NB4 (cell line): ENCODE results near the gene C5AR2.
"Not testable (repeated sequence)": the region's sequence is repeated elsewhere in the genome, so short reads cannot be mapped to it uniquely, and the experiment has no call there.

ENCODE experiments used
- TF ChIP-seq, protein P1 (sequence below): IDR thresholded peaks from one replicate; pipeline ENCODE4 v1.5.1; 2012; ENCODE audit warnings: low read depth, low read length
- TF ChIP-seq, protein P2 (sequence below): IDR thresholded peaks from 2 replicates; pipeline ENCODE4 v1.6.1; 2011; ENCODE audit warnings: low read depth, low read length

DNA sequence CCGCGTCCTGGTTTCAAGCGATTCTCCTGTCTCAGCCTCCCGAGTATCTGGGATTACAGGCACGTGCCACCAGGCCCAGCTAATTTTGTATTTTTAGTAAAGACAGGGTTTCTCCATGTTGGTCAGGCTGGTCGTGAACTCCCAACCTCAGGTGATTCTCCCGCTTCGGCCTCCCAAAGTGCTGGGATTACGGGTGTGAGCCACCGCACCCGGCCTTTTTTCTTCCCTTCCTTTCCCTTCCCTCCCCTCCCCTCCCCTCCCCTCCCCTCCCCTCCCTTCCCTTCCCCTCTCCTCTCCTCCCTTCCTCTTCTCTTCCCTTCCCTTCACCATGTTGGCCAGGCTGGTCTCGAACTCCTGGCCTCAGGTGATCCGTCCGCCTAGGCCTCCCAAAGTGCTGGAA lies 31.1 kb upstream of the C5AR2 start:
- TF ChIP-seq, protein P1, sequence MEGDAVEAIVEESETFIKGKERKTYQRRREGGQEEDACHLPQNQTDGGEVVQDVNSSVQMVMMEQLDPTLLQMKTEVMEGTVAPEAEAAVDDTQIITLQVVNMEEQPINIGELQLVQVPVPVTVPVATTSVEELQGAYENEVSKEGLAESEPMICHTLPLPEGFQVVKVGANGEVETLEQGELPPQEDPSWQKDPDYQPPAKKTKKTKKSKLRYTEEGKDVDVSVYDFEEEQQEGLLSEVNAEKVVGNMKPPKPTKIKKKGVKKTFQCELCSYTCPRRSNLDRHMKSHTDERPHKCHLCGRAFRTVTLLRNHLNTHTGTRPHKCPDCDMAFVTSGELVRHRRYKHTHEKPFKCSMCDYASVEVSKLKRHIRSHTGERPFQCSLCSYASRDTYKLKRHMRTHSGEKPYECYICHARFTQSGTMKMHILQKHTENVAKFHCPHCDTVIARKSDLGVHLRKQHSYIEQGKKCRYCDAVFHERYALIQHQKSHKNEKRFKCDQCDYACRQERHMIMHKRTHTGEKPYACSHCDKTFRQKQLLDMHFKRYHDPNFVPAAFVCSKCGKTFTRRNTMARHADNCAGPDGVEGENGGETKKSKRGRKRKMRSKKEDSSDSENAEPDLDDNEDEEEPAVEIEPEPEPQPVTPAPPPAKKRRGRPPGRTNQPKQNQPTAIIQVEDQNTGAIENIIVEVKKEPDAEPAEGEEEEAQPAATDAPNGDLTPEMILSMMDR, result not testable (repeated sequence)
- TF ChIP-seq, protein P2, sequence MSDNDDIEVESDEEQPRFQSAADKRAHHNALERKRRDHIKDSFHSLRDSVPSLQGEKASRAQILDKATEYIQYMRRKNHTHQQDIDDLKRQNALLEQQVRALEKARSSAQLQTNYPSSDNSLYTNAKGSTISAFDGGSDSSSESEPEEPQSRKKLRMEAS, result not testable (repeated sequence)
